DND-41 (cell line): ENCODE results near the gene OPN5.

Experiments used
- CTCF ChIP-seq: IDR thresholded peaks from 2 replicates; pipeline ENCODE4 v1.5.1; 2012; ENCODE audit warnings: borderline replicate concordance, low read length, moderate library complexity, mild to moderate bottlenecking; ENCODE audit not compliant: poor library complexity, severe bottlenecking; ENCODE audit errors: extremely low read depth
- EZH2 ChIP-seq: IDR thresholded peaks from 3 replicates; pipeline ENCODE4 v1.6.1; 2012; ENCODE audit warnings: borderline replicate concordance, low read depth, mild to moderate bottlenecking, moderate library complexity, low read length, inconsistent platforms; ENCODE audit not compliant: severe bottlenecking

- no peak for TF ChIP-seq CTCF
- no peak for TF ChIP-seq EZH2
Measured at GRCh38 chr6:47752801-47753200, 29.0 kb upstream of the OPN5 start.
